ENCODE data around the gene EFCAB12. TPM values are rescaled to one million over a fixed set of nuclear protein-coding genes. Genes with fewer than 3 reads are reported as not detected.
"Not testable (repeated sequence)": the region's sequence is repeated elsewhere in the genome, so short reads cannot be mapped to it uniquely, and the experiment has no call there.

The EFCAB12 gene
- total and polyA plus RNA-seq, 4 donors = 0.50 to 7.9 (median 5.8) TPM

GRCh38 chr3:129389572-129389937 is 38.9 kb downstream of the EFCAB12 start:
- H3K27ac ChIP-seq (ENCODE audit: low read depth, low read length) = no peak overlapping the region
- no peak for DNase-seq (ENCODE audit: low read depth in 4 of 6, low spot score in 6 of 6)

GRCh38 chr3:129388791-129389571 is 39.5 kb downstream of the EFCAB12 start:
- not testable (repeated sequence) for H3K27me3 ChIP-seq (ENCODE audit: control insufficient read depth, insufficient read depth, low read length); H3K4me1 ChIP-seq (ENCODE audit: control insufficient read depth, insufficient read depth, low read length); DNase-seq (ENCODE audit: low read depth in 4 of 6, low spot score in 6 of 6); H3K4me3 ChIP-seq (ENCODE audit: low read depth, low read length); H3K27ac ChIP-seq (ENCODE audit: low read depth, low read length); H3K9me3 ChIP-seq (ENCODE audit: control insufficient read depth, insufficient read depth, low read length)
- 91% methylated on average over 3 of the region's 8 CpGs for WGBS (ENCODE audit: insufficient coverage)
- peaks cover 49% of the 10 kb centered on the region for H3K36me3 ChIP-seq (ENCODE audit: control insufficient read depth, insufficient read depth, low read length)

More at GRCh38 chr3:129389572-129389937, 38.9 kb downstream of the EFCAB12 start:
- no peaks in the 10 kb centered on the region for H3K4me1 ChIP-seq (ENCODE audit: control insufficient read depth, insufficient read depth, low read length)
- WGBS (ENCODE audit: insufficient coverage) = 100% methylated on average over 1 of the region's 3 CpGs
- H3K27me3 ChIP-seq (ENCODE audit: control insufficient read depth, insufficient read depth, low read length) = no peaks in the 10 kb centered on the region
- no peaks in the 10 kb centered on the region for H3K9me3 ChIP-seq (ENCODE audit: control insufficient read depth, insufficient read depth, low read length)
- H3K4me3 ChIP-seq (ENCODE audit: low read depth, low read length) = no peak overlapping the region
- peaks cover 55% of the 10 kb centered on the region for H3K36me3 ChIP-seq (ENCODE audit: control insufficient read depth, insufficient read depth, low read length)

GRCh38 chr3:129387487-129387886 is 40.9 kb downstream of the EFCAB12 start:
- Histone ChIP-seq H3K27me3 (ENCODE audit: control insufficient read depth, insufficient read depth, low read length) (no peaks in the 10 kb centered on the region), H3K9me3 (ENCODE audit: control insufficient read depth, insufficient read depth, low read length) (no peaks in the 10 kb centered on the region), H3K36me3 (ENCODE audit: control insufficient read depth, insufficient read depth, low read length) (peaks cover 43% of the 10 kb centered on the region), H3K27ac (ENCODE audit: low read depth, low read length) (no peak overlapping the region), H3K4me1 (ENCODE audit: control insufficient read depth, insufficient read depth, low read length) (peaks cover 4% of the 10 kb centered on the region), H3K4me3 (ENCODE audit: low read depth, low read length) (no peak overlapping the region)
- DNase-seq (ENCODE audit: low read depth in 4 of 6, low spot score in 6 of 6) = no peak
- 91% methylated on average over 4 of the region's 5 CpGs for WGBS (ENCODE audit: insufficient coverage)

GRCh38 chr3:129386984-129387383 is 41.5 kb downstream of the EFCAB12 start:
- no peak for DNase-seq (ENCODE audit: low read depth in 4 of 6, low spot score in 6 of 6)
- WGBS (ENCODE audit: insufficient coverage) = 87% methylated on average over 9 of the region's 10 CpGs
- peaks cover 43% of the 10 kb centered on the region for H3K36me3 ChIP-seq (ENCODE audit: control insufficient read depth, insufficient read depth, low read length)

GRCh38 chr3:129385507-129385906 is 42.9 kb downstream of the EFCAB12 start:
- H3K4me3 ChIP-seq (ENCODE audit: low read depth, low read length); DNase-seq (ENCODE audit: low read depth in 4 of 6, low spot score in 6 of 6): not testable (repeated sequence)
- WGBS (ENCODE audit: insufficient coverage) = 65% methylated on average over 5 of the region's 8 CpGs

More at GRCh38 chr3:129386984-129387383, 41.5 kb downstream of the EFCAB12 start:
- no peaks in the 10 kb centered on the region for H3K9me3 ChIP-seq (ENCODE audit: control insufficient read depth, insufficient read depth, low read length)
- H3K4me1 ChIP-seq (ENCODE audit: control insufficient read depth, insufficient read depth, low read length) = peaks cover 4% of the 10 kb centered on the region
- H3K27me3 ChIP-seq (ENCODE audit: control insufficient read depth, insufficient read depth, low read length) = no peaks in the 10 kb centered on the region
- no peak overlapping the region for H3K27ac ChIP-seq (ENCODE audit: low read depth, low read length)
- H3K4me3 ChIP-seq (ENCODE audit: low read depth, low read length) = no peak overlapping the region

GRCh38 chr3:129384594-129385323 is 43.7 kb downstream of the EFCAB12 start:
- Histone ChIP-seq H3K9me3 (ENCODE audit: control insufficient read depth, insufficient read depth, low read length) (no peaks in the 10 kb centered on the region), H3K4me3 (ENCODE audit: low read depth, low read length) (no peak overlapping the region), H3K36me3 (ENCODE audit: control insufficient read depth, insufficient read depth, low read length) (peaks cover 34% of the 10 kb centered on the region), H3K27ac (ENCODE audit: low read depth, low read length) (no peak overlapping the region), H3K4me1 (ENCODE audit: control insufficient read depth, insufficient read depth, low read length) (peaks cover 4% of the 10 kb centered on the region), H3K27me3 (ENCODE audit: control insufficient read depth, insufficient read depth, low read length) (no peaks in the 10 kb centered on the region)
- 55% methylated on average over 12 of the region's 18 CpGs for WGBS (ENCODE audit: insufficient coverage)
- DNase-seq (ENCODE audit: low read depth in 4 of 6, low spot score in 6 of 6) = no peak

More at GRCh38 chr3:129385507-129385906, 42.9 kb downstream of the EFCAB12 start:
- H3K27me3 ChIP-seq (ENCODE audit: control insufficient read depth, insufficient read depth, low read length); H3K9me3 ChIP-seq (ENCODE audit: control insufficient read depth, insufficient read depth, low read length); H3K4me1 ChIP-seq (ENCODE audit: control insufficient read depth, insufficient read depth, low read length); H3K27ac ChIP-seq (ENCODE audit: low read depth, low read length): not testable (repeated sequence)
- H3K36me3 ChIP-seq (ENCODE audit: control insufficient read depth, insufficient read depth, low read length) = peaks cover 38% of the 10 kb centered on the region

- H3K4me3 ChIP-seq (ENCODE audit: low read depth, low read length); DNase-seq (ENCODE audit: low read depth in 4 of 6, low spot score in 6 of 6); H3K27me3 ChIP-seq (ENCODE audit: control insufficient read depth, insufficient read depth, low read length); H3K27ac ChIP-seq (ENCODE audit: low read depth, low read length); H3K9me3 ChIP-seq (ENCODE audit: control insufficient read depth, insufficient read depth, low read length); H3K4me1 ChIP-seq (ENCODE audit: control insufficient read depth, insufficient read depth, low read length): not testable (repeated sequence)
- WGBS (ENCODE audit: insufficient coverage) = 47% methylated on average over 4 of the region's 5 CpGs
- peaks cover 28% of the 10 kb centered on the region for H3K36me3 ChIP-seq (ENCODE audit: control insufficient read depth, insufficient read depth, low read length)
Measured at GRCh38 chr3:129384103-129384502, 44.3 kb downstream of the EFCAB12 start.

- Histone ChIP-seq H3K27ac (ENCODE audit: low read depth, low read length) (no peak overlapping the region), H3K4me3 (ENCODE audit: low read depth, low read length) (no peak overlapping the region), H3K36me3 (ENCODE audit: control insufficient read depth, insufficient read depth, low read length) (peaks cover 26% of the 10 kb centered on the region), H3K4me1 (ENCODE audit: control insufficient read depth, insufficient read depth, low read length) (peaks cover 4% of the 10 kb centered on the region), H3K9me3 (ENCODE audit: control insufficient read depth, insufficient read depth, low read length) (no peaks in the 10 kb centered on the region), H3K27me3 (ENCODE audit: control insufficient read depth, insufficient read depth, low read length) (no peaks in the 10 kb centered on the region)
- peak in 4 of 6 donors; percentile 13 to 77 (median 53) for DNase-seq (ENCODE audit: low read depth in 4 of 6, low spot score in 6 of 6)
- 63% methylated on average over 5 of the region's 6 CpGs for WGBS (ENCODE audit: insufficient coverage)
Measured at GRCh38 chr3:129383292-129383860, 45.1 kb downstream of the EFCAB12 start.

- no peak for DNase-seq (ENCODE audit: low read depth in 4 of 6, low spot score in 6 of 6)
- H3K4me3 ChIP-seq (ENCODE audit: low read depth, low read length) = no peak overlapping the region
- 100% methylated on average over 1 of the region's 2 CpGs for WGBS (ENCODE audit: insufficient coverage)
- peaks cover 4% of the 10 kb centered on the region for H3K4me1 ChIP-seq (ENCODE audit: control insufficient read depth, insufficient read depth, low read length)
- no peaks in the 10 kb centered on the region for H3K27me3 ChIP-seq (ENCODE audit: control insufficient read depth, insufficient read depth, low read length)
- no peak overlapping the region for H3K27ac ChIP-seq (ENCODE audit: low read depth, low read length)
- H3K9me3 ChIP-seq (ENCODE audit: control insufficient read depth, insufficient read depth, low read length) = no peaks in the 10 kb centered on the region
- peaks cover 29% of the 10 kb centered on the region for H3K36me3 ChIP-seq (ENCODE audit: control insufficient read depth, insufficient read depth, low read length)
Measured at GRCh38 chr3:129382366-129382765, 46.1 kb downstream of the EFCAB12 start.
